GM19238 (cell line): ENCODE data around the gene SLC25A40.

Experiments
- DNase-seq: peaks from one replicate; pipeline ENCODE4 v3.0.0; 2011; ENCODE audit warnings: low spot score; ENCODE audit not compliant: insufficient read length

SLC25A40 gene

GRCh38 chr7:87784424-87784823 lies 91.7 kb downstream of the SLC25A40 start:
- no peak for DNase-seq
